HG03520 (cell line): ENCODE data around the gene AKAP6.

ENCODE experiments used
- ATAC-seq: cut with Tn5 transposase; IDR thresholded peaks from one replicate; pipeline ENCODE4 v1.9.1; 2021; ENCODE audit warnings: mild to moderate bottlenecking, moderate library complexity; ENCODE audit not compliant: unreplicated experiment

AKAP6 gene

DNA sequence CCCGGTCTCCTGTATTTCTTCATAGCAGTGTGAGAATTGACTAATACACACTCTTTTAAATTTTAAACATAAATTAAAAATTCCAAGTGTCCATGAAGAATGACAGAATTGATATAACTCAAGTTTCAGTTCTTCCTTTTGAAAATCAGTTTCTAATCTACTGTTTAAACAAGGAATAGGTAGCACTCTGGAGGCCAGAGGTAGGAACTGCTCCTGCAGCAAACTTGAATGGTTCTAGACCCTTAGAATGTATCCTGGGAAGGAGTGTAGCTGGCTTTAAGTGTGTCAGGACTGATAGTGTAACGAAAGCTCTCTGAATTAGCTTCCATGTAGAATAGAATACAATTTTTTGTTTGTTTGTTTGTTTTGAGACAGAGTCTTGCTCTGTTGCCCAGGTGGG, 76.8 kb downstream of the AKAP6 start:
- no peak for ATAC-seq

DNA sequence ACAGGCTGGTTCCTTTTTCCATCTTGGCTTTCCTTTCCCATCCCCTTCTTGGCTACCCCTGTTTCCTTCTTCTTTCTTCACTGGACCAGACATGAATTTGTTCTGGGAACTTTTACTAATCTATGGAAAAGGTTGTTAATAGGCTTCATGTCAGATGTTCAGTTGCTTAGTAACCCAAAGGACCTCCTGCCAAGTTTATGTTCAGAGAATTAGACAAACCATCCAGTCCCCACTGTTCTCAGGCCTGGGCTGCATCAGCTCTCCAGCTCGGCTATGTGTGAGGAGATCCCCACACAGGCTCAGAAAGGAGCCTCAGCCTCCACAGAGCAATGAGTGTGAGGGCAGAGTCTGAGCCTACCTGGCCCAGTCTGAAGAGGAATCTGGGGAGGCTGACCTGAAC, 78.0 kb downstream of the AKAP6 start:
- no peak for ATAC-seq

DNA sequence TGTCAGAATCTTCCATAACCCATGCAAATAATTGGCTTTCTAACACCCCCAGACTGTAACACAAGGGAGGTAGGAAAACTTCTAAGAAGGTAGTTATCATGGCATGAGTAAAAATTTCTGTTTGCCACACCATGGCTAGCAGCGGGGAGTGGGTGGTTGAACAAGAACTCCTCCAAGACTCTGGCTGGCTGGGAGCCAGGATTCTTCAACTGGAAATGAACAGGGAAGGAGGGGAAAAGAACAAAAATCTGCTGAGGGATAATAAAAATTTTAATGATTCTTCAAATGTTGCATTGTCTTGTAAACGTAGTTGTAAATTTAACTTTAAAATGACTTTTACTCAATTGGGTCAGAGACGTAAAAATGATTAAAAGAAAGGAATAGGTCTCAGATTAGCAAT, 78.9 kb downstream of the AKAP6 start:
- no peak for ATAC-seq

DNA sequence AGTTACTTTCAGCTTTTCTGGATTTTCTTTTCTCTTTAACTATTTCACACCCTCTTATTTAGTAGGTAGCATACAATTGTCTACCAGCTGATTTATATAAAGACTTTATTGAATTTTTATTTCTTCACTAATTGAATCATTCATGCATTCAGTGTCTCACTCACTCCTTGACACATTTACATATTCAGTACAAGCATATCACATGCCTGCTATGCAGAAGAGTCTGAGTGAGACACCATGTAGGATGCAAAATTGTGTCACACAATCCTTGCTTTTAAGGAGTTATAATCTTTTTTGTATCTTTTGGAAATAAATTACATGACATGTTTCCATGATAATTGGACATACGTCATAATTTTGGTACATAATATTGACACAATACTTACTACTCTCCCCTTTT, 83.0 kb downstream of the AKAP6 start:
- ATAC-seq = no peak

DNA sequence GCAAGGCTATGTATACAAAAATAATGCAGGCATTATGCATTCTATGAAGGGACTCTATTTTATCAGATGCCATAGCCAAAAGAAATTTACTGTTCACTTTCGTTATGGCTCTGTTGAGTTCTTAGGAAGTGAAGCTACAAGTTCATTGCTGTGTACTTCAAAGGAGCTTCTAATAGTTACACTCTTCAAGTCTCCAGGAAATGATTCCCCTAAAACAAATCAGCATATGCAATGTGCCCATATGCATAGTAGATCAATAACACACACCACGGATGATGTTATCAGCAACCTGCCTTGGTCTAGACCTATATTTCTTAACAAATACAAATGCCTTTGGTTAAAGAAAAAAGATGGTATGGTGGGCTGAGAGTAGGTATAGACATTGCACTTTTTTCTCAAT, 83.4 kb downstream of the AKAP6 start:
- ATAC-seq = no peak

DNA sequence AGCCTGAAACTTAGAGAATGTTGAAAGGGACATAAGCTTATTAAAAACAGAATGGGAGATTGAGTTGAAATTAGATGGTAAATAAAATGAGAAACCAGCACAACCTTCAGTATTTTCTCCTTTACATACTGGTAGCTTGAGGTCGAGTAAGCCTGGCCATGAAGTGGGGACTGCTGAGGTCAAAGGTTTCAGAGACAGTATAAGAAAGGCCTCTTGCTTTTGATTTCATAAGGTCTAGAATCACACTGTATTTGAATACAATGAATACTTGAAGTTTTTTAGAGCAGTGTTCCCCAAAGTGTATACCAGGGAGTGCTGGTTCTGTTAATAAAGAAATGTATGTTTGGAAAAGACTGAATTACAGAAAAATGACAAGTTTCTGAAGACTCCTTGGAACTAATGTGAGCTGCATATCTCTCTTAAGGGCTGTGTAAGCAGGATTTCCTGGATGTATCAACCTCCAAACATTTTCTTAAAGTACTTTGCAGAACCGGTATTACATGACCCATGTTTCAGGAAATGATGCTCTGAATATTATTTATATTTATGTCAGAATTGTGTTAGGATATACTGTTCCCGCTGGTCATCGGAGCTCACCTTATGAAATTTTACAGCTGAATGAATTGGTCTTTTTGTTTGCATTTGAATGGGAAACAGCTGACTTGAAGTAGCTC, 85.0 kb downstream of the AKAP6 start:
- no peak for ATAC-seq

DNA sequence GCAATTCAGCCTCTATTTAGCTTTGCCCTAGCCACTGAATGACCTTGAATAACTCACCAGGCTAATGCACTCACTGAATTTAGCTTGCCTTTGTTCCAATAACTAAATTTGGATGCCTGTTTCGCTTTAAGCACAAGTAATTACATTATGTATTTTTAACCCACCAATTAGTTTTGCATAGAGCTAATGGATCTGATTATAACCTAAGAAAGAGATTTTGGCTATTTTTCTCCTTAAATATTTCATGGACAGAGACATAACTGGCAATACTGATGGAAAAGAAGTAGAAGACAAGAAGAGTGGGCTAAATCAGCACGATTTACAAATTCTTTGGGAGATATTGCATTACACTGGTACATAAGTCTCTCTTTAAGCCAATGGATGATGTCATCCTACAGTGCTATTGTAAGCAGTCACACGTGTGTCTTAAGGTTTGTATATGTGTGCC, 85.7 kb downstream of the AKAP6 start:
- no peak for ATAC-seq

DNA sequence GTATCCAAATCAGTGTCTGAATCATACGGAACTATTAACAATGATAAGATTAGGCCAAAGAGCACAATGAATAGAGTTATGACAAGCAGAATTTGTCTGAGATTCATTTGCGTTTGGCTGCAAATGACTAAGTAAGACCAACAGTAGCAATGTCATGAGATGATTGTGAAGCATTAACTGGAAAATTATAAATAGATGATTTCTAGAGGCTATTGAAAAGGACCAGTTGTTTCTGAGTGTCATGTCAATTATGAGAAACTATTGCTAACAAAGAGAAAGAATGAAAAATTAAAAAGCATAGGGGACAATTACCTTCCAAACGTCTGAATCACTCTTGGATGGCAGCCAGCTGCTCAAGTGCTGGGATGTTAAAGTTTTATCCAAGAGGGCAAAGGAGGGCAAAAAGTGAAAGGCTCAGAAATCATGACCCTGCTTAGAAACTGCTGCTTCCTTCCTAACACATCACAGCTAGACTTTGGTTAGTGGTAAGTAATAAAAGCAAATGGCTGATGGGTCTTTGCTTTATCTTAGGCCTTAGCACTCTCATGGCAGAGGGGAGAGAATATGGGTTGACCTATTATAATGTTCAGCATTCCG, 89.0 kb downstream of the AKAP6 start:
- ATAC-seq = no peak

DNA sequence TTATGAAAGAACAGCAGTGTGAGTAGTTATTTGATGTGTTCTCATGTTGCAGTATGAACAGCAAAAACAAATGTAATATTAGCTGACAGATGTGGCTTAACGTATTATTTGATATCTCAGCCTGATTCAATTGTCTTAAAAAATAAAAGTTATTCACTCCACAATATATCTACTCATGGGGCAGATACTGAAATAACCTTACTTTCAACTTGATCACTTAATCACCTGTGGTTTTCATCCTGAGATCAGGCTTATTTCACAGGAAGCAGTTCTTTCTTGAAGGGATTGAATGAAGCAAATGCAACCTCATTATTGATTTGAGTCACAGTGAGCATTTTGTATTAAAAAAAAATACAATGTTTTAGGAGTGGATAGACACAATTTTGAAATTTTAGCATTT, 90.3 kb downstream of the AKAP6 start:
- ATAC-seq = no peak

DNA sequence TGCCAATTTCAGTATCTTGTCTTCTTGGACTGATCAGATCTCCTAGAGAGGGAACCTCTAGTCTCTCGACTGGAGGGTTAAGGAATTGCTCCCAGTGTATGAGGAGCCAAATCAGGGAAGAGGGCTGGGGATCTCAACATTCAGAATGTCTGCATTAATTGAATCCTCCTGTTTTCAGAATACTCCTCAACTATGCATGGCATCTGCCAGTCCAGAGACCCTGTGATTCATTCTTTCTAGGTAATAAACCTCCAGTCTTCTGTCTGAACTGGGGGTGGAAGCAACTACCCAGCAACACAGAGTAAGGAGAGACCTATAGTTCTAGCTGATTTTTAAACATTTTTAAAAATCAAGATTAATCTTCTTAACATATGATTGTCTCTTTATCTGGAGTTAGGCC, 92.7 kb downstream of the AKAP6 start:
- no peak for ATAC-seq

DNA sequence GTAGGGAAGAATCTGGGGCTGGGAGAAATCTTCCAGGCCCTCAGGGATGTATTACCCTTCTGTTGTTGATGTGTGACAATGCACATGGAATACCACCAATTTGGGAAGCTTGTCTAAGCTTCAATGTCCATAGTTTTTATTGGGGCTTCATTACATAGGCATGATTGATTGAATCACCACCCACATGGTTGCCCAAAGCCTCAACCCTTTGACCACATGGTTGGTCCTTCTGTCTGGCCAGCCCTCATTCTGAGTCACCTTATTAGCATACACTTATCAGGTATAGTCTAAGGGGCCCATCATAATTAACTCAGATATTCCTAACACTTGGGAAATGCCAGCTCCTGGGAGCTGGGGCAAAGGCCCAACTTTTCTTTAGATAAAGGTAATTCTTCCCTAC, 93.3 kb downstream of the AKAP6 start:
- no peak for ATAC-seq

DNA sequence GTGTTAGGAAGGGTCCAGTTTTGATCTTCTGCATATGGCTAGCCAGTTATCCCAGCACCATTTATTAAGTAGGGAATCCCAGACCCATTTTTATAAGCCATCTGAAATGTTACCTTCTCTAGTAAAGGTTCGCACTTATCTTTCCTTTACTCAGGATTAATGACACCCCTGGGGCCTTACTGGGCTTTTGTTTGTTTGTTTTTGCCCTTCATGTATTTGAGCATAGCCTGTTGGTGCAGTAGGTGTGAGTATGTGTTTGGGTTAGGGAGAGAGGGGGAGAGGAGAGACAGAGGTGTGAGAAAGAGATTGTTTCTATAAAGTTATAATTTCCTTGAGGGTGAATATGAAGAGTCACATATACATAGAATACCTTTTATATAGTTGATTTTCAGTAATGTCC, 96.9 kb downstream of the AKAP6 start:
- no peak for ATAC-seq

DNA sequence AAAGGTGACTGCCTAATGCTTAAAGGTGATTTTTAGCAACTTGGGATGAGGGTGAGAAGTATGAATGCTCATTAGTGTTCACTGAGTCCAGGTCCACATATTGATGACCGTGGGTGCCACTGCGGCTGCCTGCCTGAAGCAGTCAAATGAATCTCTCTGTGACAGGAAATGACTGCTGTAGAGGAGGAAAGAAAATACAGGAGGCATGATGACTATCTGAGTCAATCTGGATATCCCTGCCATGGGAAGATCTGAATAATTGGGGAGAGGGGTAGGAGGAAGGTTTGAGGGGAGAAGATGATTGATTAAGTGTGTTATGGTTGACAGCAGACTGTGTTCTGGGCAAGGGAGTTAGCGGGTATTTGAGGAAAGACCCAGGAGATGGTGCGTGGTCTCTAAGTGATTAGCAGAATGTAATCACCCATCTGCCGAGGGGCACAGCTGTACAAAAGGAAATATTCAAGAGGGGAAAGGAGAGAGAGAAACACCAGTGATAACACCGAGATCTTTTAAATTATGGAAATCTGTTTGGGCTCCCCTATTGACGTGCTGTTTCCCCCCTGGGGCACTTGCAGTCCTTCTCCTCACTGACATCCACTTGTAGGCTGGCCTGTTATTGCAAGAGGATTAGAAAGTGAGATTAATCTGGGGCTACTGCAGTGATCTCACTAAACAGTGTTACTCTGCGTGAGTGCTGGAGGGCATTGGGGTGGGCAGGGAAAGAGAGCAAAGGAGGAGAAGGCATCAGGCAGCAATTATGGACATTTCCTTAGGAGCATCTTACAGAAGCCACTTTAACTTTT, 97.7 kb downstream of the AKAP6 start:
- ATAC-seq = no peak

DNA sequence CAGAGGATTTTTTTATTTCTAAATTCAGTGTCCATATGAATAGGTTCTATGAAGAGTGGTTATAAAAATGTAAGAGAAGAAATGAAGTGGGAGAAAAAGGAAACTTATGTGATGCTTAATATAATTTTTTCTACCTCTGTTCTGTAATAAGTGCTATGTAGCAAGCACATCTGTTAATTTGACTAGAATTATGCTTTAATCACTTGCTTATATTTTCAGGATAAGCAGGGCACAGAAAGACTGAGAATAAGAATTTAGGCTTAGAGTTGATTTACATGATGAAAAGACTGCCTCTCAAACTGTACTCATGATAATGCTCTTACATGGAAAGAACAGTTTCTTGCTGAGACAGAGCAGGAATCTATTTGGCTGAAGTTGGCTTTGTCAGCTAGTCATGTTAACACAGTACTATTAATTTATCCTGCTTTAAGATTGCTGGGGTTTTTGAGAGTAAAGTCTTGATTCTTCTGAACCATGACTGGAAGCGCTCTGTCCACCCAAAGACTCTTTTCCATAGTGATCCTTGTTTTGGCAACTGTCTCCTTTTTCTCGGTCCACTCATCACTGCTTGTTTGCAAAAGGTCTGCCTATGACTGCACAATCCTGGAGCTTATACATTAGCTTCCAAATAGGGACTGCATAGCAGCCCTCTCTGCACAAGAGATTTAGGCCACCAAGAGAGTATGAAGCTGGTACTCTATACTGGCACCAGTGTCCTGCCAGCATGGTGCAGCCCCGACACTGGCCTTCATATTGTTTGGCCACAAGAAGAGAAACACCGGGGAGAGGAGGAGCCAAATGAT, 98.8 kb downstream of the AKAP6 start:
- no peak for ATAC-seq

DNA sequence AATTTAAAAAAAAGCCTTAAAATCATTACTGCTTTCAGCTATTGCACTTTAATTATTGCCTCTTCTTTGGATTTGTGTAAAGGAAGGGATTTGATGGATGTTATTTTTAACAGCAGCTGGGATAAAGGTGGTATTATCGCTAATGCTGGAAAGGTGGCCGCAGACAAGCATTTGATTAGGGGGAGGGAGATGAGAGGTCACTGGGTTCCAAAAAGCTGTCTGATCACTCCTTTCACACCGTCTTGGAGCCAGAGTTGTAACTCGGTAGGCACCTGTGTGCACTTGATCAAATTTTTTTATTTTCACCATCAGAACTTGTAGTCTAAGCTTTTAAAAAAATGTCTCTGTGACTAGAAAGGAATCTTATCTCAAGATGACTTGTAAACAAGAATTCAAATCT, 99.8 kb downstream of the AKAP6 start:
- no peak for ATAC-seq

DNA sequence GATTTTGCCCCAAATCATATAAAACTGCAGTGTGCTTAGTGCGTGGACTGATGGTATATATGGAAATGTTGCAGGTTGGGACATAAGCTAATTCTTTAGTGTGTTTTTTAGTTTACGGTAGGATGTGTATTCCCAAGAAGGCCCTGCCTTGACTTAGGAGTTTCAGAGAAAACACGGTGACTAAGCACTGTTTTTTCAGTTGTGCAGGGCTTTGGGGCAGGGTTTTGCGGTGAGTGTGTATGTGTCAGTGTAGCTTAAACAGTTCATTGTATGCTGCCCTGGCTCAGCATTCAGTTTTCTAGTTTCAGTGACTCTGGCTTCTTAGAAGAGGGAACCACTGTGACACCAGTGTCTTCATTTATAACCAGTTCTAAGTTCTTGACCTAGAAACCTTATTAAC, 101.2 kb downstream of the AKAP6 start:
- no peak for ATAC-seq

DNA sequence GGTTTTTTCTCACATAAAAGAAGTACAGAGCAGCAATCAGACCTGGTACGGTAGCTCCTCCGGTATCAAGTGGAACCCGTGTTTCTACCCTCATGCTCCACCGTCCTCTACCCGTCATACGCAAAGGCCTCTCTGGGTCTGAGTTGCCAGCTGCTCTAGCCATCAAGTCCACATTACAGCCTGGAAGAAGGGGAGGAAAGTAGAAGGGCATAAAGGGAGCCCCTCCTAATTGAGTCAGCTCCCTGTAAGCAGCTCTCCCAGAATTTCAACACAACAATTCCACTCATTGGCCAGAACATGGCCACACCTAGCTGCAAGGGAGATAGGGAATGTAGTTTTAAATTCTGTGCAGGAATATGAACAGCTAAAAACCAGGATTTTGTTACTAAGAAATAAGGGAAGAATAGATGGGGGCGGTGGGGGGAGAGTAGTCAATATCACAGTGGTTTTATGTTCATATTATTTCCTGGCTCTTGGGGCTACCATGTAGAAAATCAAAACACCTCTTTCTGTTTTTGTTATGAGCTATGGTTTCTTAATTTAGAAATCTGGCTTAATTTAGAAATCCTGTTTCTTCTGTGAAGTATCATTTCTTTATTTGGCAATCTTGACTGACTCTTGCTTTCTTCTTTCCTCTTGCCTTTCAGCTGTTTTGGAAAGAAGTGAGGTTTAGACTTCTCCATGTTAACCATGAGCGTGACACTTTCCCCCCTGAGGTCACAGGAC, 103.9 kb downstream of the AKAP6 start:
- ATAC-seq = no peak

DNA sequence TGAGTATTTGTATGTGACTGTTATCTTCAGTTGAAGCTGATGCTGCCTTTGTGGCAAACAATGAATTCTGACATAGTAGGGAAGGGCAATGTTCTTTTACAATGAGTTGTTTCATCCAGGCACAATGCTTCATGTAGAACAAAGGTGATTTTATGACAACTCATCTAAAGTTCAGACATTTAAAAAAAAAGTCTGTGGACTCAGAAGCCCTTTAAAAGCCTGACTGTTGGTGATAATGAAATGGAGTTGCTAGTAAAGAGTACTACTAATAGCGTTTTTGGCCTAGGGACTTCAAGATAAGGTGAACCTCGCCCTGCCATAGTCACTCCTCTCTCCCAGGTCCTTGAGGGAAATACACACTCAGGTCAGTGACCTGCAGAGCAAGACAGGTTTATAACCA, 105.1 kb downstream of the AKAP6 start:
- ATAC-seq = no peak

DNA sequence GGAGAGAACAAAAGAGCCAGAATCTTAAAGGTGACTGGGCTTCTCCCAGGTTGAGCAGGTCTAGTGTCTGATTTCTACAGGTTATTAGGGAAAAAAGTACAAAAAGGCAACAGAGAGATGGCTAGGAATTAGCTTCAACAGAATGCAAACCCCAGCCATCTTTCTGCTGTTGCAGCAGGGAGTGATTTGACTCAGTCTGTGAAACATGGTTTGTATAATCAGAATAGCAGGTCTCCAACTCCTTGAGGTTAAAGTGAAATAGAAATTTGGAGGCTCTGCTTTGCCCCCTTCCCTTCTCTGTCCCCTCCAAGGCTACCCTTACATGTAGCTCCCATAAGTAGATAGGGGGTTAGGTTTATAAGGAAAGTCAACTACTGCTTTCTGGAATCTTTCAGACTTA, 105.8 kb downstream of the AKAP6 start:
- no peak for ATAC-seq

DNA sequence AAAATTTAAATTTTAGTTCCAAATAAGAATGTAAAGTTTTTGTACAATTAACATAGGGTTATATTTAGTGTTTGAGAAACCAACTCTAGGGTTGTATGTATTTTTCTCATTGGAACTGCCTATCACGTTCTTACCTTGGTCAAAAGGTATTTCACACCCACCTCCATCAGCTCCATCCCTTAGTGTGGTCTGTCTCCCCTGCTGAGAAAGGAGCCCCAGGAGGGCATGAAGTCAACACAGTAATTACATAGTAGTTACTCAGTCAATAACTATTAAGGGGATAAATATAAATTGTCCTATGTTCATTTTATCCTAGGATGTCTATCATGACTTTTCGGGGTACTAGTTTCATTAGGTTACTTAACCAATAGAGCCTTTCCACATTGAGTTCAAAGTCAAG, 106.3 kb downstream of the AKAP6 start:
- ATAC-seq = no peak

DNA sequence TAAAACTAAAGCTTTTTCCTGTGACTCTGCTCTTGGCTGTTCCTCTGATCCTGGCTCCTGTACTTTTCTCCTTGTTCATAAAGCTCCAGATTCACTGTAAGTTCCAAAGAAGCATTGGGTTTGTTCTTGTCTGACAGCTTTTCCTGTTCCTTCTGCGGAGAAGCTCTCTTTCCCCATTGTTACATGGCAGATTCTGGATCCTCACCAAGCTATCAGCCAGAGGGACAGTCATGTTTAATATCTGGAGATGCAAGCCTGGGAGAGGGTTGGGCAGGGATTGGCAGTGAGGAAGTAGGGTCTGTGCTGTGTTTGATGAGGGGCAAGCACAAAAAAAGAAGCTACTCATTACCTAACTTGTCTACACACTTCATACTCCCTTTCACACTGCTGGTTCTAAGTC, 107.9 kb downstream of the AKAP6 start:
- no peak for ATAC-seq
